GM12878 (cell line): ENCODE measurements around the gene BCAS3. TPM values are rescaled to one million over a fixed set of nuclear protein-coding genes. Genes with fewer than 3 reads are reported as not detected.

Source experiments
- ATAC-seq: fragments of 200-7000 bp; cut with Tn5 transposase; 3 replicates; pipeline ENCODE4 v1.9.1; 2020; ENCODE audit warnings: mild to moderate bottlenecking, moderate library complexity
- BruUV-seq: library from RNA; stranded (reverse); fragments of 400-500 nt; replicated peaks from 2 replicates; lab custom pipeline; 2021; lab: Mats Ljungman, UMichigan
- CTCF ChIA-PET: fragments of 300-600 bp; sonication (Branson Sonifier 250); formaldehyde crosslinking; extraction: SDS; loops from one replicate; lab custom pipeline; 2021; ENCODE audit warnings: inconsistent platforms; lab: Yijun Ruan, JAX
- POLR2A ChIA-PET: fragments of 350-600 bp; formaldehyde crosslinking; extraction: SDS; loops from one replicate; lab custom pipeline; 2021; ENCODE audit warnings: inconsistent platforms; lab: Charles Lee
- RAD21 ChIA-PET: fragments of 300-600 bp; sonication (Branson Sonifier 250); formaldehyde crosslinking; loops from one replicate; lab custom pipeline; 2023; ENCODE audit warnings: antibody characterized with exemption; ENCODE audit not compliant: unreplicated experiment; lab: Charles Lee
- SMC1A ChIA-PET: fragments of 300-600 bp; sonication (Branson Sonifier 250); formaldehyde crosslinking; loops from one replicate; lab custom pipeline; 2023; ENCODE audit not compliant: unreplicated experiment, uncharacterized antibody; lab: Charles Lee
- DNase-seq: peaks from one replicate; pipeline ENCODE4 v3.0.0-alpha.2; 2011; ENCODE audit warnings: low read depth, low spot score
- FAIRE-seq: peaks from 3 replicates; lab custom pipeline; 2011; peaks lifted over from hg19 to GRCh38; lab: Jason Lieb, UNC
- H2AFZ ChIP-seq: 2 replicates; pipeline ENCODE4 v1.6.0; 2011; ENCODE audit warnings: low read depth, low read length, control low read depth; ENCODE audit not compliant: control insufficient read depth
- H3K27ac ChIP-seq: 2 replicates; pipeline ENCODE4 v1.5.1; 2011; ENCODE audit warnings: control low read depth; ENCODE audit not compliant: control insufficient read depth, insufficient read depth
- H3K27me3 ChIP-seq, 2 experiments: replicated peaks in 1 of 2; 2 replicates each; pipeline versions ENCODE4 v1.6.0 to v1.6.1; 2011; ENCODE audit warnings: low read length in 1 of 2; ENCODE audit not compliant: control insufficient read depth in 2 of 2, insufficient read depth in 2 of 2
- H3K36me3 ChIP-seq, 2 experiments: 2 replicates each; pipeline ENCODE4 v1.5.1; 2011; ENCODE audit warnings: low read length in 1 of 2; ENCODE audit not compliant: control insufficient read depth in 2 of 2, insufficient read depth in 2 of 2
- H3K4me1 ChIP-seq: 2 replicates; pipeline ENCODE4 v1.6.1; 2011; ENCODE audit warnings: mild to moderate bottlenecking, low read length, moderate library complexity, mixed read lengths; ENCODE audit not compliant: control insufficient read depth, insufficient read depth
- H3K4me2 ChIP-seq: 2 replicates; pipeline ENCODE4 v1.6.0; 2011; ENCODE audit warnings: control low read depth; ENCODE audit not compliant: control insufficient read depth, insufficient read depth
- H3K4me3 ChIP-seq: fragments of 200-600 bp; sonication (generic); 2 replicates; pipeline ENCODE4 v1.5.1; 2016
- H3K79me2 ChIP-seq: 2 replicates; pipeline ENCODE4 v1.6.0; 2011; ENCODE audit warnings: low read length; ENCODE audit not compliant: control insufficient read depth, insufficient read depth
- H3K9ac ChIP-seq: 2 replicates; pipeline ENCODE4 v1.8.0; 2011; ENCODE audit warnings: low read length, control low read depth, mixed read lengths; ENCODE audit not compliant: control insufficient read depth, insufficient read depth
- H3K9me3 ChIP-seq: replicated peaks from 3 replicates; pipeline ENCODE4 v1.5.1; 2011; ENCODE audit warnings: mild to moderate bottlenecking, low read length; ENCODE audit not compliant: control insufficient read depth, insufficient read depth
- H4K20me1 ChIP-seq: 2 replicates; pipeline ENCODE4 v1.6.0; 2011; ENCODE audit not compliant: control insufficient read depth, insufficient read depth
- IKZF1 ChIP-seq: fragments of 450-650 bp; conservative IDR thresholded peaks from 2 replicates; pipeline ENCODE4 v1.6.1; 2017; ENCODE audit warnings: antibody characterized with exemption, mild to moderate bottlenecking
- IKZF2 ChIP-seq, 2 experiments: fragments of 450-650 bp; IDR thresholded peaks; 2 replicates each; pipeline ENCODE4 v1.6.1; 2017; ENCODE audit warnings: mild to moderate bottlenecking in 2 of 2, moderate library complexity in 2 of 2
- LARP7 ChIP-seq: fragments of 450-650 bp; IDR thresholded peaks from 2 replicates; pipeline ENCODE4 v1.6.1; 2017; ENCODE audit warnings: mild to moderate bottlenecking
- NFXL1 ChIP-seq: fragments of 450-650 bp; IDR thresholded peaks from 2 replicates; pipeline ENCODE4 v1.6.1; 2017; ENCODE audit warnings: antibody characterized with exemption, mild to moderate bottlenecking, borderline replicate concordance
- NR2F1 ChIP-seq: fragments of 450-650 bp; conservative IDR thresholded peaks from 2 replicates; pipeline ENCODE4 v1.6.1; 2017; ENCODE audit warnings: mild to moderate bottlenecking
- POU2F2 ChIP-seq: IDR thresholded peaks from 3 replicates; pipeline ENCODE4 v1.6.1; 2011; ENCODE audit warnings: low read depth, mild to moderate bottlenecking, low read length, borderline replicate concordance
- PRDM15 ChIP-seq: fragments of 450-650 bp; formaldehyde crosslinking; IDR thresholded peaks from 2 replicates; pipeline ENCODE4 v1.4.0; 2020; ENCODE audit warnings: mild to moderate bottlenecking, moderate library complexity
- RAD51 ChIP-seq: fragments of 450-650 bp; IDR thresholded peaks from 2 replicates; pipeline ENCODE4 v1.6.1; 2016; ENCODE audit warnings: moderate library complexity, mild to moderate bottlenecking, inconsistent platforms
- SREBF2 ChIP-seq: IDR thresholded peaks from 2 replicates; pipeline ENCODE4 v1.6.1; 2012; ENCODE audit warnings: mild to moderate bottlenecking, low read length
- SRF ChIP-seq, 2 experiments: IDR thresholded peaks; 2 replicates each; pipeline ENCODE4 v1.6.1; 2011; ENCODE audit warnings: low read depth in 2 of 2, low read length in 2 of 2, mild to moderate bottlenecking in 1 of 2, moderate library complexity in 1 of 2
- TARDBP ChIP-seq: IDR thresholded peaks from 2 replicates; pipeline ENCODE4 v1.6.1; 2016; ENCODE audit warnings: borderline replicate concordance
- TBL1XR1 ChIP-seq: IDR thresholded peaks from 2 replicates; pipeline ENCODE4 v1.6.1; 2012; ENCODE audit warnings: low read depth, low read length, improper control_type of control experiment
- YBX1 ChIP-seq: fragments of 450-650 bp; IDR thresholded peaks from 2 replicates; pipeline ENCODE4 v1.6.1; 2016; ENCODE audit warnings: antibody characterized with exemption
- ZBED1 ChIP-seq: IDR thresholded peaks from 2 replicates; pipeline ENCODE4 v1.6.1; 2016; ENCODE audit warnings: borderline replicate concordance
- whole genome bisulfite sequencing: methylation state at CpG from one replicate; pipeline ENCODE4 v1.1.6; 2016; ENCODE audit warnings: low lambda C conversion rate; ENCODE audit not compliant: insufficient replicate concordance, insufficient coverage; ENCODE audit errors: missing lambda C conversion rate; 5-methylcytosine and 5-hydroxymethylcytosine counted together
- in situ Hi-C: fragments of 300-500 bp; cut with MboI; formaldehyde crosslinking; loops from 9 replicates; pipeline ENCODE4 v1.14.3; 2018; ENCODE audit warnings: mixed read lengths
- intact Hi-C: fragments of 100-400 bp; cut with micrococcal nuclease; formaldehyde crosslinking; loops from one replicate; pipeline ENCODE4 v1.14.2; 2022; ENCODE audit not compliant: unreplicated experiment
- polyA plus RNA-seq, 11 experiments: library from polyadenylated mRNA; depleted of rRNA in 4 of 11; unstranded in 6 of 11; stranded (reverse) in 5 of 11; fragments of >200 nt; fragmentation: Nextera tagmentation in 4 of 11; fragmentation: Illumina TruSeq in 1 of 11; extraction: Ambion mirVana in 4 of 11; extraction: Trizol in 1 of 11; gene quantifications; 1 replicate in 1 of 11; 2 replicates in 10 of 11; pipeline versions ENCODE4 v1.2.1 to v1.2.3, GENCODE V29; 2011 to 2016; ENCODE audit warnings: inconsistent platforms in 2 of 11, missing spikeins in 2 of 11, low read depth in 1 of 11
- total RNA-seq, 4 experiments: library from RNA; depleted of rRNA in 3 of 4; stranded (reverse); fragments of >200 nt in 3 of 4; fragmentation: Illumina TruSeq in 1 of 4; extraction: Trizol in 1 of 4; gene quantifications; 2 replicates each; pipeline versions ENCODE4 v1.2.1 to v1.2.3, GENCODE V29; 2013 to 2021
- TF ChIP-seq, protein P1 (sequence below): fragments of 450-650 bp; IDR thresholded peaks from 2 replicates; pipeline ENCODE4 v1.6.1; 2017; ENCODE audit warnings: borderline replicate concordance

Gene BCAS3
- total and polyA plus RNA-seq, 10 of the 15 experiments (the other 5 are each of a cell fraction or from before 2014, with no cell fraction given), result 2.1 to 11.0 (median 6.6) TPM

GRCh38 chr17:60743799-60744198 is 66.1 kb downstream of the BCAS3 start:
- no peaks in the 10 kb centered on the region for H3K79me2 ChIP-seq
- in situ Hi-C loops, result no loop called here
- no peak overlapping the region for H3K4me3 ChIP-seq
- intact Hi-C loops, result no loop called here
- WGBS, result 67% methylated on average over 5 of the region's 5 CpGs
- H3K9ac ChIP-seq, result no peak overlapping the region
- POLR2A ChIA-PET, result no interaction called here
- H3K27me3 ChIP-seq, result no peaks in the 10 kb centered on the region
- no TSS peak for BruUV-seq
- CTCF ChIA-PET, result no interaction called here
- FAIRE-seq (no peak), ATAC-seq (no peak)
- H3K4me2 ChIP-seq, result no peak overlapping the region
- RAD21 ChIA-PET, result no interaction called here
- no peaks in the 10 kb centered on the region for H3K36me3 ChIP-seq
- no peak overlapping the region for H3K27ac ChIP-seq
- H3K9me3 ChIP-seq, result no peaks in the 10 kb centered on the region
- no peak overlapping the region for H2AFZ ChIP-seq
- SMC1A ChIA-PET, result interaction anchor here (0.9 kb wide), 1 partner anchor 10 kb away, joined by 4 read pairs; no protein-coding TSS in a partner anchor
- 0 out of 2 replicates have a peak, but pooled peaks cover 2% of the 10 kb centered on the region for H3K4me1 ChIP-seq
- no peaks in the 10 kb centered on the region for H4K20me1 ChIP-seq
- TF ChIP-seq RAD51, result no peak
- no peak for TF ChIP-seq TBL1XR1
- TF ChIP-seq POU2F2, result no peak
- no peak for TF ChIP-seq YBX1
- no peak for TF ChIP-seq ZBED1
- no peak for TF ChIP-seq LARP7
- TF ChIP-seq, all 136 proteins: peak for 0
- no peak for DNase-seq

DNA sequence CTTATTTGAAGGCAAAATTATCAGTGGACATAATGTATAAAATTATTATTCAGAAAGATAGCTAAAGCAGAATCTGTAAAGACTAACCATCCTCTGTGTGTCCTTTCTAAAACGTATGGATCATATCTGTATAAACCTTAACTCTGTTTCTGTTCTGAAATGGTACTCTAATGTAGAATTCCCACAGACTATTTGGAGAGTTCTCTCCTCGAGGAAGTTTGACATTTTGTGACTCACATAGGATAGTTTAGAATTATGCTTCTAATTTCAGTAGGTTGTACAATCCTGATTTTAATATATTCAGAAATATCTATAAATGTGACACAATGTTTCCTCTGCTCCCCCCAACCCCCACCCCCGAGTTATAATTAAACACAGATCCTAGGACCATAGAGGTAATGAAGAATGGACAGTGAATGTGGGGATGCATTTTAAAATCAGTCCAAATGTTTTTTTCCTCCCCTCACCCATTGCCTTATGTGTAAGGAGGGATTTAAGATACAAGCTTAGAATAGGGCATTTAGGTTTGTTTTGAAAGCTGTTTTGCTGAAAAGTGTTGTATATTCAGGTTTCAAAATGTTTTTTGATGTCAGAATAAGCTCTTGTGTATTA is 66.8 kb downstream of the BCAS3 start:
- H2AFZ ChIP-seq, result no peak overlapping the region
- intact Hi-C loops (no loop called here), in situ Hi-C loops (no loop called here)
- CTCF ChIA-PET, result no interaction called here
- DNase-seq (no peak), FAIRE-seq (no peak), ATAC-seq (no peak)
- no peaks in the 10 kb centered on the region for H3K27me3 ChIP-seq
- no peaks in the 10 kb centered on the region for H3K79me2 ChIP-seq
- SMC1A ChIA-PET, result interaction anchor here (0.9 to 1.0 kb wide), 2 partner anchors 10 to 11 kb away, joined by 4 to 7 read pairs; no protein-coding TSS in a partner anchor
- no peak overlapping the region for H3K4me2 ChIP-seq
- H3K4me1 ChIP-seq, result 0 out of 2 replicates have a peak, but pooled peaks cover 2% of the 10 kb centered on the region
- 13% methylated on average over 3 of the region's 3 CpGs for WGBS
- no peaks in the 10 kb centered on the region for H3K36me3 ChIP-seq
- H3K9ac ChIP-seq, result no peak overlapping the region
- H3K27ac ChIP-seq, result no peak overlapping the region
- POLR2A ChIA-PET, result no interaction called here
- no peaks in the 10 kb centered on the region for H4K20me1 ChIP-seq
- H3K9me3 ChIP-seq, result no peaks in the 10 kb centered on the region
- BruUV-seq, result no TSS peak
- no peak overlapping the region for H3K4me3 ChIP-seq
- RAD21 ChIA-PET, result no interaction called here
- TF ChIP-seq LARP7 (no peak), NR2F1 (no peak), NFXL1 (no peak), TARDBP (no peak), PRDM15 (CRISPR knock-in tag) (no peak), SRF (IDR thresholded peaks at IDR 0.05; ENCODE audit: low read depth in 2 of 2, low read length in 2 of 2) (no peak), IKZF1 (no peak), IKZF2 (IDR thresholded peaks at IDR 0.05) (no peak), SREBF2 (no peak)
- TF ChIP-seq, protein P1, sequence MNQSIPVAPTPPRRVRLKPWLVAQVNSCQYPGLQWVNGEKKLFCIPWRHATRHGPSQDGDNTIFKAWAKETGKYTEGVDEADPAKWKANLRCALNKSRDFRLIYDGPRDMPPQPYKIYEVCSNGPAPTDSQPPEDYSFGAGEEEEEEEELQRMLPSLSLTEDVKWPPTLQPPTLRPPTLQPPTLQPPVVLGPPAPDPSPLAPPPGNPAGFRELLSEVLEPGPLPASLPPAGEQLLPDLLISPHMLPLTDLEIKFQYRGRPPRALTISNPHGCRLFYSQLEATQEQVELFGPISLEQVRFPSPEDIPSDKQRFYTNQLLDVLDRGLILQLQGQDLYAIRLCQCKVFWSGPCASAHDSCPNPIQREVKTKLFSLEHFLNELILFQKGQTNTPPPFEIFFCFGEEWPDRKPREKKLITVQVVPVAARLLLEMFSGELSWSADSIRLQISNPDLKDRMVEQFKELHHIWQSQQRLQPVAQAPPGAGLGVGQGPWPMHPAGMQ, result no peak
